GM10266 (cell line): ENCODE measurements around the gene MIA2.
"Not testable (repeated sequence)": the region's sequence is repeated elsewhere in the genome, so short reads cannot be mapped to it uniquely, and the experiment has no call there.

Experiments used
- DNase-seq: peaks from one replicate; pipeline ENCODE4 v3.0.0; 2012; ENCODE audit errors: extremely low spot score
- TF ChIP-seq, protein P1 (sequence below): IDR thresholded peaks from 2 replicates; pipeline ENCODE4 v1.5.1; 2012; ENCODE audit warnings: mild to moderate bottlenecking, low read depth; ENCODE audit not compliant: control insufficient read depth, insufficient read depth; ENCODE audit errors: missing control alignments

Gene MIA2

DNA sequence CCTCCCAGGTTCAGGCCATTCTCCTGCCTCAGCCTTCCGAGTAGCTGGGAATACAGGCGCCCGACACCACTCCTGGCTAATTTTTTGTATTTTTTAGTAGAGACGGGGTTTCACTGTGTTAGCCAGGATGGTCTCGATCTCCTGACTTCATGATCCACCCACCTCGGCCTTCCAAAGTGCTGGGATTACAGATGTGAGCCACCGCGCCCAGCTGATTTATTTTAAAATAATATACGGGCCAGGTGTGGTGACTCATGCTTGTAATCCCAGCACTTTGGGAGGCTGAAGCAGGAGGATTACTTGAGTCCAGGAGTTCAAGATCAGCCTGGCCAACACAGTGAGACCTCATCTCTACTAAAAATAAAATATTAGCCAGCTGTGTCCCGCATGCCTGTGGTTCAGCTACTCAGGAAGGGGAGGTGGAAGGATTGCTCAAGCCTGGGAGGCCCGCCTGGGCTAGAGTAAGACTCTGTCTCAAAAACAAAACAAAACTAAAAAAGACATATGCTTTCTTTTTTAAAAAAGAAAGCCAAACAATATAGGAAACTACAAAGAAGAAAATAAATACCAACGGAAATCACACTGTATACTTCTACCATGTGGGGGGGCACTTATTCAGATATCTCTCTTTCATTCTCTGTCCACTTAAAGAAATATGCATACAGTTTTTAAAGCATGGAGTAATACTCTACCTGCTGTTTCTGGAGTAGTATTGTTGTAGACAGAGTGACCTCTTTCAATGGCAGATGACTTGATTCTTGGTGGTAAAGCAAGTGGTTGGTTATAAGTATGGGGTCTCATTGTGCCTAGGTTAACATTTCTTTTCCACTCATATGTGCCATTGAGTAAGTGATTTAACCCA lies 930 bp upstream of the MIA2 start:
- DNase-seq: peak; percentile 13
- TF ChIP-seq, protein P1, sequence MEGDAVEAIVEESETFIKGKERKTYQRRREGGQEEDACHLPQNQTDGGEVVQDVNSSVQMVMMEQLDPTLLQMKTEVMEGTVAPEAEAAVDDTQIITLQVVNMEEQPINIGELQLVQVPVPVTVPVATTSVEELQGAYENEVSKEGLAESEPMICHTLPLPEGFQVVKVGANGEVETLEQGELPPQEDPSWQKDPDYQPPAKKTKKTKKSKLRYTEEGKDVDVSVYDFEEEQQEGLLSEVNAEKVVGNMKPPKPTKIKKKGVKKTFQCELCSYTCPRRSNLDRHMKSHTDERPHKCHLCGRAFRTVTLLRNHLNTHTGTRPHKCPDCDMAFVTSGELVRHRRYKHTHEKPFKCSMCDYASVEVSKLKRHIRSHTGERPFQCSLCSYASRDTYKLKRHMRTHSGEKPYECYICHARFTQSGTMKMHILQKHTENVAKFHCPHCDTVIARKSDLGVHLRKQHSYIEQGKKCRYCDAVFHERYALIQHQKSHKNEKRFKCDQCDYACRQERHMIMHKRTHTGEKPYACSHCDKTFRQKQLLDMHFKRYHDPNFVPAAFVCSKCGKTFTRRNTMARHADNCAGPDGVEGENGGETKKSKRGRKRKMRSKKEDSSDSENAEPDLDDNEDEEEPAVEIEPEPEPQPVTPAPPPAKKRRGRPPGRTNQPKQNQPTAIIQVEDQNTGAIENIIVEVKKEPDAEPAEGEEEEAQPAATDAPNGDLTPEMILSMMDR: no peak

DNA sequence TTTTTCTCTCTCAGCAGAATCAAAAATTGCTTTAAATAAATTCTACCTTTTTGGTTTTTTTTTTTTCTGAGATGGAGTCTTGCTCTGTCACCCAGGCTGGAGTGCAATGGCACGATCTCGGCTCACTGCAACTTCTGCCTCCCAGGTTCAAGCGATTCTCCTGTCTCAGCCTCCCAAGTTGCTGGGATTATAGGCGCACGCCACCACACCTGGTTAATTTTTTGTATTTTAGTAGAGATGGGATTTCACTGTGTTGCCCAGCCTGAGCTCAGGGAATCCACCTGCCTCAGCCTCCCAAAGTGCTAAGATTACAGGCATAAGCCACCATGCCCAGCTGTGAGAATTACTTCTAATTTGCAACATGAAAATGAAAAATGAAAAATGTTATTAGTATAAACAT lies 1.3 kb downstream of the MIA2 start:
- DNase-seq: not testable (repeated sequence)

DNA sequence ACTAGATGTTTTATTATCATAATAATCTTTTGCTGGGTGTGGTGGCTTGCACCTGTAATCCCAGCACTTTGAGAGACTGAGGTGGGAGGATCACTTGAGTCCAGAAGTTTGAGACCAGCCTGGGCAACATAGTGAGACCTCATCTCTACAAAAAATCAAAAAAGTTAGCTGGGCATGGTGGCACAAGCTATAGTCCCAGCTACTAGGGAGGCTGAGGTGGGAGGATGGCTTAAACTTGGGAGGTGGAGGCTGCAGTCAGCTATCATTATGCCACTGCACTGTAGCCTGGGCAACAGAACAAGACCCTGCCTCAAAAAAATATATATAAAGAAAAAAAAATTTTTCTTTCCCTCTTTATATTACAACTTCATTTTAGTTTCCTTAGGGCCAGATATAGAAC lies 1.8 kb downstream of the MIA2 start:
- not testable (repeated sequence) for DNase-seq

DNA sequence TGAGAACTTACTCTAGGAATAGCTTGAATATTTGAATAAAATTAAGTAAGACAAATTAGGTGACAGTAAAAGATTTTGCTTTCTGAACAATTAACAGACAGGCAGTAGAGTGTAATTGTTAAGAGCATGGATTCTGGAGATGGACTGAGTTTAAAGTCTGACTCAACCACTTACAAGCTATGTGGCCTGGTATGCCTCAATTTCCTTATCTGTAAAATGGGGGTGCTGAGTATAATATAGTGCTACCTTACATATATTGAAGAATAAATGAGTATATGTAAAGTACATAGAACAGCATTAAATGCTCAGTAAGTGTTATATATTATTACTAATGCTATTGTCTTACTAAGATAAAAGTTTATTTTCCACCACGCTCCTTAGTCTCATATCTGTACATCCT lies 7.1 kb downstream of the MIA2 start:
- no peak for DNase-seq
- TF ChIP-seq, protein P1: no peak

DNA sequence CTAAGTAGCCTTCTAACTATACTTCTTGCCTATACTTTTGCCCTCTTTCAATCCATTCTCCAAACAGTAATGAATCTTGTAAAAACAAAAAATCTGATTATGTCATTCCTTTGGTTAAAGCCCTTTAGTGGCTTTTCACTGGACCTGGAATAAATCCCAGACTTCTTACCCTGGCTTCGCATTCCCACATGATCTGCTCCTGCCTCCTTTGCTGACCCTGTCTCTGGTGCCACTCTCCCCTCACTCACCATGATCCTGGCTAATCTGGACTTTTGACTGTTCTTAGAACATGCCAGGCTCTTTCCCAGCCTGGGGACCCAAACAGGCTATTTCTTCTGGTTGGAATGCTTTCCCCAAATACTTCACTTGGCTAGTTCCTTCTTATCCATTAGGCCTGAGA lies 7.9 kb downstream of the MIA2 start:
- DNase-seq: no peak
- TF ChIP-seq, protein P1: no peak

DNA sequence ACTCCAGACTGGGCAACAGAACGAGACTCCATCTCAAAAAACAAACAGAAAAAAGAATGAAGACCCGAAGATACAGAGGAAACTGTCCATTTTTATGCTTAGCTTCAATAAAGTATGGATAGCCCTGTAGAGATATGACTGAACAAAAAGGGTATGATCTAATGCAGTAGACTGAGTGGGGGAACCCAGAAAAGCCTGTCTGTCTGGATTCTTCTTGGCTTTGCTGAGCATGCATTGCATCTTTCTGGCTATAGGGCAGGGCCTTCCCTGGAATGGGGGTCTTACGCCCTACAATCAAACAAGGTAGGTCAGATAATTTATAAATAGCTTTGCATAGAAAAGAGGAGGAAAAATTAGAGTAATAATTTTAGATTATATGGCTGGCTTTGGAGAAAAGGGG lies 10.1 kb downstream of the MIA2 start:
- no peak for DNase-seq
- TF ChIP-seq, protein P1: no peak

DNA sequence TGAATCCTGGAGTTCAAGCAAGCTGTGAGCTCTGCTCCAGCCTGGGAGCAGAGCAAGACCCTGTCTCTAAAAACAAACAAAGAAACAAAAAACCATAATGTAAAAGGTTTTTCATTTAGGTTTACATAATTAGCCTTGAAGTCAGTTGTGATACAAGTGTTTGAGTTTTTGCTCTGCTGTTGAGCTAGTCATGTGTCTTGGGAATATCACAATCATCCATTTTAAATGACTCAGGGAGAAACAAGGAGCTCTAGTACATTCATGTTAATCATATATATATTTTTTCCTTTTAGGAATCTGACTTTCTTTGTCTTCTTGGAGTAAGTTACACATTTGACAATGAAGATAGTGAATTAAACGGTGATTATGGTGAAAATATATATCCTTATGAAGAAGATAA lies 12.9 kb downstream of the MIA2 start:
- DNase-seq: no peak
- TF ChIP-seq, protein P1: no peak

DNA sequence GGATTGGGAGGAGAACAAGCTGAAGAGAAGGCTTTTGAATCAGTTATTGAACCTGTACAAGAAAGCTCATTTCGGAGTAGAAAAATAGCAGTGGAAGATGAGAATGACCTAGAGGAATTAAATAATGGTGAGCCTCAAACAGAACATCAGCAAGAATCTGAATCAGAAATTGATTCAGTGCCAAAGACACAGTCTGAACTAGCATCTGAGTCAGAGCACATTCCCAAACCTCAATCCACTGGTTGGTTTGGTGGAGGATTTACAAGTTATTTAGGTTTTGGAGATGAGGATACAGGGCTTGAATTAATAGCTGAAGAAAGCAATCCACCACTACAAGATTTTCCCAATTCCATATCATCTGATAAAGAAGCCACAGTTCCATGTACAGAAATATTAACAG lies 13.5 kb downstream of the MIA2 start:
- no peak for DNase-seq

More for the DNA sequence above, 13.5 kb downstream of the MIA2 start:
- TF ChIP-seq, protein P1: no peak
